Fibroblast of villous mesenchyme (primary cell): ENCODE results near the gene AICDA. TPM values are rescaled to one million over a fixed set of nuclear protein-coding genes. Genes with fewer than 3 reads are reported as not detected.

Source experiments
- DNase-seq: peaks from one replicate; pipeline ENCODE4 v3.0.0-alpha.2; 2010; ENCODE audit warnings: low read depth
- H3K4me3 ChIP-seq: 2 replicates; pipeline ENCODE4 v1.5.1; 2011; ENCODE audit warnings: low read depth, mild to moderate bottlenecking, low read length
- CTCF ChIP-seq: IDR thresholded peaks from 2 replicates; pipeline ENCODE4 v1.5.1; 2012; ENCODE audit warnings: low read depth, mild to moderate bottlenecking, low read length; ENCODE audit not compliant: insufficient read depth
- total RNA-seq: library from RNA; depleted of rRNA; stranded (reverse); fragments of >200 nt; gene quantifications from 2 replicates; pipeline ENCODE4 v1.2.3, GENCODE V29; 2012

Gene AICDA
- total RNA-seq = not detected in 2 replicates

DNA sequence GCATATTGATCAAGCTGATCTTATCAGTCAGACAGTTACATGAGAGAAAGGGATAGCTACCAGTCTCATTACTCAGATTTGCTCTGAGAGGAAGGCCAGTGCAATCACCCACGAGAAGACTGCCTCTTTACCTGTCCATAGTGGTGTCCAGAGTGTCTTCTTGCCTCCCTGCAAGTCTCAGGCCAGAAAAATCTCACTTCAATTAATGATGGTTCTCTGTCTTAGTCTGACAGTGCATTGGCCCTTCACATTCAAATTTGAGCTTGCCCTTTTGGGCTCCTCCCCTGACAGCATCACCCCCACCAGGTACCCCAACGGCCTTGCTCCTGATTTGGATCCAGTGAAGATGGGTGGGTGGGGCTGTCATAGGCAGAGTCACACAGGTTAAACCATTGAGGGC is at the start of gene AICDA:
TSS of gene AICDA (minus strand) at position 231 of the 400 bp plus-strand sequence. CDS start at position 139, 92 bp downstream.
- no peak for DNase-seq
- no peak within 1 kb of the TSS for H3K4me3 ChIP-seq
- no peak for TF ChIP-seq CTCF

- H3K4me3 ChIP-seq = no peak overlapping the region
Observed at GRCh38 chr12:8661751-8662150, 49.1 kb upstream of the AICDA start.

DNA sequence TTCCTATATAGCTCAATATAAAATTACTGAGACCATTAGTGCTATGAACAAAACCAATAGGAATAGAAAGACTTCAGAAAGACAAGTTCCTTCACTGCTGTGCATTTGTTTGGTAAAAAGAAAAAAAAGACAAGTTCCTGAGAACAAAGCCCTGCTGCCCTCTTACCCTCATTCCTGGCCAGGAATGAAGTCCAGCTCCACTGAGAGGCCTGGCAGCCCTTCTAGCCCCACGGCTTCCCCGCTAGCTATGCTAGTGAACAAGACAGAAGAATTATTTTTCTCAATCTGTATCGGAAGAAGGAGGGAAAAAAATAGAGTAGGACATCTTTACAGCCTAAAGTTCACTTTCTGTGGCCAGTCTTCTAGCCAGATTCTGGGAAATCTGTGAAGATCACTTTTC is 48.4 kb upstream of the AICDA start:
- H3K4me3 ChIP-seq = no peak overlapping the region
- no peak for DNase-seq

More at GRCh38 chr12:8661751-8662150, 49.1 kb upstream of the AICDA start:
- no peak for DNase-seq
- no peak for TF ChIP-seq CTCF

GRCh38 chr12:8658346-8658745 is 45.7 kb upstream of the AICDA start:
- H3K4me3 ChIP-seq = no peak overlapping the region
- DNase-seq = no peak
- no peak for TF ChIP-seq CTCF

More for the DNA sequence above, 48.4 kb upstream of the AICDA start:
- TF ChIP-seq CTCF = no peak

DNA sequence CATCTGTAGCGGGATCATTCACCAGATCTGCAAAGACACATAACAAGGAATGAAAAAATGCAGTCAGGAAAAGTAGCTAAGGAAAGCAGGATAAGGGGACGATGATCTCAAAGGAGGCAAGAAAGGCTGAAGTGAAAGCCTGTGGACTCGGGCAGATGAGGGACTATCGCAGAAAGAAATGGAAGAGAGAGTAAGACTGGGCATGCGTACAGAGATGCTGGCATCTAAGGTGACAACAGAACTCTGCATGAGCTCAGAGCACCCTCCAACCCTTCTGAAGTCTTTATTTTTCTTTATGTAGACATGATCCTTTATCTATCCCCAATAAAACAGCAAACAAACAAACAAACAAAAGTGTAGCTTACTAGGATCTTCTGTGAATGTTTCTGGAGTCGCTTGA is 42.8 kb upstream of the AICDA start:
- no peak for TF ChIP-seq CTCF
- H3K4me3 ChIP-seq = no peak overlapping the region

DNA sequence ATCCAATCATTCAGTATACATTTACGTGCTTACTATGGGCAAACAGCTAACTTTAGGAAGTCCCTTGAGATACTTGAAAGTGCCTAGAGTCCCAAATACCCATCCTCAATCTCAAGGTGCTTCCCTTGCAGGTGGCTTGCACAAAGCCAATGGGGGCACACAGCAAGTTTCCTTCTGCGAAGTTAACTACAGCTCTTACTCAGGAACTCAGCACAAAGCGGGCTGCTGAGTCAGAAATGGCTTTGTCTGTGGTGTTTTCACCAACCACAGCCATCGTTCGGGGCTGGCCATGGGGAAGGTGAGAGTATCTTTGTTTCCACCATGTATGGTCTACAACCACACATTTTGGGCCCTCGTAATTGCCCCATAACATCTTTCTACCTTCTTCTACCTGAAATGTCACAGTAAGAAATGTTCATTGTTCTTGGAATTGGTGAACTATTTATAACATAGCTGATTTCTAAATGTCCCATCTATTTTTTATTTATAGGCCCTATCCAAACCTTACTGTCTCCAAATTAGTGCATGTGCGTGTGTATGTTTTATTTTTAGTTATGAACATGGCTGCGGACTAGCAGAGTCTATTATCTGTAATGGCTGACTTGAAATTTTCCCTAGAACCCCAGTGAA is 36.0 kb upstream of the AICDA start:
- DNase-seq = no peak
- TF ChIP-seq CTCF = no peak
- no peak overlapping the region for H3K4me3 ChIP-seq

More for the DNA sequence above, 42.8 kb upstream of the AICDA start:
- DNase-seq = no peak

DNA sequence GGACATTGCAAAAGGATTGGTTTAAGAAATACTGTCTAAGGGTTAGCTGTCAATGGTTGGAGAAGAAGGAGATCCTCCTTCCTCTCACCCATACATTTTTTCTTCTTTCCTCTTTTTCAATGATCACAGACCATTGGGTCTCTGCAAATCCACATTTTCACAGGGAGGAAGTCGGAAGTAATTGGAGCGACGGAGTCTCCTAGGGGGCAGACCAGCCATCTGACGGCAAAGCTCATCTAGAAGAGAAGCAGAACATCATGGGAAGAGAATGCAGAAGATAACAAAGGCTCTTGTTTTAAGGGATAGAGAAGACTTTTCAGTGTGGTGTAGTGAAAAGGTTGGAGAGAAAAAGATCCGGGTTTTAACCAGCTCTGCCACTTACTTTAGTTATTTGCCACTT is 35.3 kb upstream of the AICDA start:
- TF ChIP-seq CTCF = no peak
- DNase-seq = no peak
- H3K4me3 ChIP-seq = no peak overlapping the region
